Prostate gland (tissue), 2 donors: ENCODE measurements around the gene KRT86. TPM values are rescaled to one million over a fixed set of nuclear protein-coding genes. Genes with fewer than 3 reads are reported as not detected.
"Not testable (repeated sequence)": the region's sequence is repeated elsewhere in the genome, so short reads cannot be mapped to it uniquely, and the experiment has no call there.

ENCODE experiments used
- DNase-seq: peaks from one replicate; pipeline ENCODE4 v3.0.0-alpha.2; 2019; ENCODE audit warnings: low spot score
- H3K27ac ChIP-seq, 2 donors: fragments of 200-600 bp; sonication (generic); 2 replicates each; pipeline ENCODE4 v1.5.1; 2017 to 2019
- H3K27me3 ChIP-seq: fragments of 200-600 bp; sonication (generic); replicated peaks from 2 replicates; pipeline ENCODE4 v1.5.1; 2019; ENCODE audit not compliant: insufficient read depth
- H3K36me3 ChIP-seq, 2 donors: fragments of 200-600 bp; sonication (generic); 1 replicate in 1 of 2; 2 replicates in 1 of 2; pipeline versions ENCODE4 v1.5.1 to v1.8.1; 2017 to 2019
- H3K4me1 ChIP-seq: fragments of 200-600 bp; sonication (generic); replicated peaks from 2 replicates; pipeline ENCODE4 v1.5.1; 2019
- H3K4me3 ChIP-seq, 2 donors: fragments of 200-600 bp; sonication (generic); 2 replicates each; pipeline ENCODE4 v1.5.1; 2017 to 2019
- H3K9me3 ChIP-seq: fragments of 200-600 bp; sonication (generic); 2 replicates; pipeline ENCODE4 v1.5.1; 2017
- CTCF ChIP-seq, 4 experiments: fragments of 200-600 bp in 2 of 4; fragments of 450-650 bp in 2 of 4; sonication (generic) in 2 of 4; IDR thresholded peaks; 1 replicate in 3 of 4; 2 replicates in 1 of 4; pipeline ENCODE4 v1.5.1; 2016 to 2019; ENCODE audit warnings: antibody characterized with exemption in 4 of 4, mild to moderate bottlenecking in 2 of 4, moderate library complexity in 2 of 4
- POLR2A ChIP-seq: fragments of 450-650 bp; IDR thresholded peaks from one replicate; pipeline ENCODE4 v1.6.1; 2016; ENCODE audit warnings: antibody characterized with exemption, mild to moderate bottlenecking
- POLR2AphosphoS5 ChIP-seq: sonication (generic); formaldehyde crosslinking; IDR thresholded peaks from one replicate; pipeline ENCODE4 v1.6.1; 2017; ENCODE audit warnings: antibody characterized with exemption
- WGBS: methylation state at CpG from one replicate; pipeline ENCODE4 v1.1.5; 2018; 5-methylcytosine and 5-hydroxymethylcytosine counted together
- intact Hi-C: fragments of 100-400 bp; cut with DNase I; formaldehyde crosslinking; loops from one replicate; pipeline ENCODE4 v1.14.2; 2022
- total RNA-seq, 2 donors: library from RNA; depleted of rRNA; stranded (reverse); fragments of >200 nt; gene quantifications; one replicate each; pipeline ENCODE4 v1.1.0, GENCODE V29; 2016

Gene KRT86
- total RNA-seq, 2 donors from 2014 or later = 0.27 to 0.85 TPM

DNA sequence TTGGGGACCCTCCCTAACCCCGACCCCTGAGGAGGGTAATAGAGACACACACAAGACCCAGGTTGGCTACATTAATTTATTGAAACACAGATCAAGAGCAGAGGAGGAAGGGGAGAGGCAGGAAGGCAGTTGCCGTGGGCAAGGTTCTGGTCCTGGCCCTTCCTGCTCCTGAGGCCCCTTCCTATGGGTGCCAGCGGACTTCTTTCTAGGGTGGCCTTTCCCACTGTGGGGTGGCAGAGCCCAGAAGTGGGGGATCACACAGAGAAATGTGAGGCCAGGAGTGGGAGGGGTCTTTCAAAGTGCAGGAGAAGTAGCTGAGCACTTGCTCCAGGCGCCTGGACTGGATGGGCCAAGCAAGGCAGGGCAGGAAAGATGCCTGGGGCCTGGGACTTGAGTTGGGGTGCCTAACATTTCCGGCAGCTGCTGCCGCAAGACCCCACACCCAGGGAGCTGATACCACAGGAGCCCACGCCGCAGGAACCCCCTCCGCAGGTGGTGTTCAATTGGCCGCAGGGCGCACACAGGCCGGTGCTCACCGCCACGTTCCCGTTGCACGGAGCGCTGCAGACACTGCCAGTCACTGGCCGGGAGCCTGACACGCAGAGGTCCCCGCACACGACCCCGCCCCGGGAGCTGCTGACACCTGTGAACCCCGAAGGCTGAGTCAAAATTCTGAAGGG is 11.5 kb downstream of the KRT86 start:
- intact Hi-C loops = no loop called here
- WGBS = 93% methylated on average over 24 of the region's 24 CpGs

DNA sequence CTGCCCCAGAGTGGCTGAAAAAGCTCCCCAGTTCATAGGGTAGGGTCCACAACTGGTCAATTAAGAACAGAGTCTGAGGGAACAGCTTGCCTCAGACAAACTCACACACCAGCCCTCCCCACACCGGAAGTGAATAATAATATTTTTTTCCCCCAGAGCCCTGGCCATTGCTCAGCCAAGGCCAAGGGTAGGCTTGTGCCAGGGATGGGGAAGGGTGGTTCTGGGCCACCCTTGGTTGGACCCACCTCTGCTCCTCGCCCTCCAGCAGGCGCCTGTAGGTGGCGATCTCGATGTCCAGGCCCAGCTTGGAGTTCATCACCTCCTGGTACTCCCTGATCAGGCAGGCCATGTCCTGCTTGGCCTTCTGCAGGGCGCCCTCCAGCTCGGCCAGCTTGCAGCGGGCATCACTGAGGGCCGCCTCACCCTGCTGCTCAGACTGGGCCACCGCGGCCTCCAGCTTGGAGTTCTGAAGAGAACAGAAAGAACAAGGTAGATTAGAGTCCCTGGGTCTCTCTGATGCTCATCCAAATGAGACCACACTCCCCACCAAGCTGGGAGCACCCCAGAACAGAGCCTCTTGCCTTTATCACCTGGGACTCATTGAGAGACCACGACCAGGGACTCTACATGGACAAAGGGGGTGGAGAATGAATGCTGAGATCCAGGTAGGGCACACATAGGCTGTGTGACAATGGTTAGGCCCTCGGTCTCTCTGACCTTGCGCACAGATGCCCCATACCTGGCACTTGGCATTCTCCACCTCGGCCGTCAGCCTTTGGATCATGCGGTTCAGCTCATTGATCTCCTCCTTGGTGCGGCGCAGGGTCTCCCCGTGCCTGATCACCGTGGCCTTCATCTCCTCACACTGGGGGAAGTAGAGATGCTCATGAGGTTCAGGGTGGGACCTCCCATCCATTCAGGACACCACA is 12.7 kb downstream of the KRT86 start:
- WGBS = 95% methylated on average over 12 of the region's 21 CpGs
- intact Hi-C loops, DNase-seq: not testable (repeated sequence)

More for the DNA sequence above, 11.5 kb downstream of the KRT86 start:
- TF ChIP-seq CTCF (IDR thresholded peaks at IDR 0.05) = no peak
- TF ChIP-seq POLR2AphosphoS5 = no peak
- no peak for TF ChIP-seq POLR2A
- H3K9me3 ChIP-seq = no peaks in the 10 kb centered on the region
- H3K27ac ChIP-seq = no peak overlapping the region
- H3K36me3 ChIP-seq = no peaks in the 10 kb centered on the region
- no peaks in the 10 kb centered on the region for H3K27me3 ChIP-seq
- H3K4me1 ChIP-seq = no peaks in the 10 kb centered on the region
- DNase-seq = no peak
- H3K4me3 ChIP-seq = no peak overlapping the region

DNA sequence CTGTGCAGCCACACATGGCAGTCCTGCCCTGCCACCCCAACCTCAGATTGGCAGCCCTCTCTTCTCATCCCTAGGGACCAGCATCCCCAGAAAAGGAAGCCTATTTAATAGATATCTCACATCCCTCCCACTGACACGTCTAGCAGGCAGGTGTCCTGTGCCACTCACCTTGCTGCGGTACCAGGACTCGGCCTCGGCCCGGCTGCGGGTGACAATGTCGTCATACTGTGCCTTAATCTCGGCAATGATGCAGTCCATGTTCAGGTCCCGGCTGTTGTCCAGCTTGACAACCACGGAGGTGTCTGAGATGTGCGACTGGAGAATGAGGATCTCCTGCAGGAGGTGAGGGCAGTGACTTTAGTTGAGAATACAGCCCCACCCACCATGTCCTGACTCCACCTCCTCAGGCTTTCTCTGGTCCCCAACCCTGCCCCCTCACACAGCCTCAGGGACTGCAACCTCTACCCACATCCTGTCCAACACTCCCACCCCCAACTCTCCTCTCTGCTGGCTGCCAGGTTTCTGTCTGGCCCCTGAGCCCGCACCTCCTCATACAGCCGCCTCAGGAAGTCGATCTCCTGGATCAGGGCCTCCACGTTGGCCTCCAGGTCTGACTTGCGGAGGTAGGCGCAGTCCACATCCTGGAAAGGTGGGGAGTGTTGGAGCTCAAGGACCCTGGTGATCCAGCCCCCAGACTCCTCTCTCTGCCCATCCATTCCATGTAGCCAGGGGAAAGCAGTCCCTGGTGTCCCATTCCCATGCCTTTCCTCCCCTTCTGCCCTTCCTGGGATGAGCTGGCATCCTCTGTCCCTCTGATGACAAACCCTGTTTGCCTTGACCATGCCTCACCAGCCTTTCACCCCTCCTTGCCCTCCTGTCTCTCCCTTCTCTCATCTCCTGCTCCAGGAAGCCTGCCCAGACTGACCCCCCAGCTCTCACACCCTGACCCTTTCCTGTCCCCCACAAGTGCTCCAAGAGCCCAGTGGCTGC is 13.7 kb downstream of the KRT86 start:
- H3K36me3 ChIP-seq, intact Hi-C loops, DNase-seq, H3K27me3 ChIP-seq, H3K27ac ChIP-seq, H3K4me3 ChIP-seq, H3K9me3 ChIP-seq, H3K4me1 ChIP-seq: not testable (repeated sequence)
- WGBS = 81% methylated on average over 17 of the region's 17 CpGs

More for the DNA sequence above, 12.7 kb downstream of the KRT86 start:
- not testable (repeated sequence) for H3K27ac ChIP-seq, H3K4me1 ChIP-seq, H3K4me3 ChIP-seq, H3K27me3 ChIP-seq, H3K9me3 ChIP-seq, H3K36me3 ChIP-seq

GRCh38 chr12:52290483-52291134 is 16.2 kb downstream of the KRT86 start:
- H3K4me3 ChIP-seq, H3K36me3 ChIP-seq, DNase-seq, H3K27ac ChIP-seq, H3K9me3 ChIP-seq, H3K4me1 ChIP-seq, intact Hi-C loops, H3K27me3 ChIP-seq: not testable (repeated sequence)
- no CpG with 5 or more reads among the region's 5 CpGs for WGBS

GRCh38 chr12:52291267-52291935 is 17.0 kb downstream of the KRT86 start, which contains the start of gene KRT81:
TSS of gene KRT81 (minus strand) at chr12:52291534. CDS start at chr12:52291465, 69 bp downstream.
- intact Hi-C loops = no loop called here
- WGBS = 68% methylated on average over 16 of the region's 32 CpGs
- no peak for DNase-seq
- H3K4me3 ChIP-seq = no peak within 1 kb of the TSS
- H3K27ac ChIP-seq = no peak within 1 kb of the TSS
- H3K36me3 ChIP-seq = no peaks in the 10 kb centered on the region
- H3K4me1 ChIP-seq = no peaks in the 10 kb centered on the region
- H3K9me3 ChIP-seq = no peaks in the 10 kb centered on the region
- TF ChIP-seq CTCF (IDR thresholded peaks at IDR 0.05) (no peak), POLR2A (no peak), POLR2AphosphoS5 (no peak)
- H3K27me3 ChIP-seq = peaks cover 2% of the 10 kb centered on the region
